HG03521 (cell line): ENCODE results near the gene TNIP1.
A peak's percentile ranks its signal among the peaks of the same experiment; 100 is the strongest.

Experiments used
- ATAC-seq: cut with Tn5 transposase; IDR thresholded peaks from one replicate; pipeline ENCODE4 v1.9.1; 2021; ENCODE audit warnings: mild to moderate bottlenecking, moderate library complexity; ENCODE audit not compliant: unreplicated experiment

The TNIP1 gene

GRCh38 chr5:151084363-151084762, 3.5 kb upstream of the TNIP1 start:
- ATAC-seq = no peak

GRCh38 chr5:151083081-151083676, 2.3 kb upstream of the TNIP1 start:
- no peak for ATAC-seq

GRCh38 chr5:151082282-151082902, 1.6 kb upstream of the TNIP1 start:
- no peak for ATAC-seq

GRCh38 chr5:151081431-151082281, 822 bp upstream of the TNIP1 start:
- no peak for ATAC-seq

- ATAC-seq = no peak
These were observed 809 bp downstream of the TNIP1 start for GRCh38 chr5:151079838-151080612.

- ATAC-seq = peak; percentile 43
These were observed 2.2 kb downstream of the TNIP1 start for GRCh38 chr5:151078490-151079262.

- ATAC-seq = no peak
These were observed 2.9 kb downstream of the TNIP1 start for GRCh38 chr5:151077967-151078366.

GRCh38 chr5:151077419-151077818, 3.4 kb downstream of the TNIP1 start:
- ATAC-seq = no peak

- ATAC-seq = no peak
These were observed 4.2 kb downstream of the TNIP1 start for GRCh38 chr5:151076616-151077015.

GRCh38 chr5:151075698-151076331, 5.0 kb downstream of the TNIP1 start:
- ATAC-seq = no peak

- ATAC-seq = no peak
These were observed 6.3 kb downstream of the TNIP1 start for GRCh38 chr5:151074557-151074956.

- ATAC-seq = no peak
These were observed 7.6 kb downstream of the TNIP1 start for GRCh38 chr5:151073280-151073679.

- no peak for ATAC-seq
These were observed 8.2 kb downstream of the TNIP1 start for GRCh38 chr5:151072630-151073025.

- no peak for ATAC-seq
These were observed 8.8 kb downstream of the TNIP1 start for GRCh38 chr5:151071848-151072629.

- ATAC-seq = no peak
These were observed 9.8 kb downstream of the TNIP1 start for GRCh38 chr5:151071021-151071420.

- no peak for ATAC-seq
These were observed 10.4 kb downstream of the TNIP1 start for GRCh38 chr5:151070449-151070848.

GRCh38 chr5:151068433-151069197, 12.2 kb downstream of the TNIP1 start:
- peak; percentile 61 for ATAC-seq

GRCh38 chr5:151067632-151068432, 13.0 kb downstream of the TNIP1 start:
- ATAC-seq = no peak
